Measurements from ENCODE around the gene S100G.

DNA sequence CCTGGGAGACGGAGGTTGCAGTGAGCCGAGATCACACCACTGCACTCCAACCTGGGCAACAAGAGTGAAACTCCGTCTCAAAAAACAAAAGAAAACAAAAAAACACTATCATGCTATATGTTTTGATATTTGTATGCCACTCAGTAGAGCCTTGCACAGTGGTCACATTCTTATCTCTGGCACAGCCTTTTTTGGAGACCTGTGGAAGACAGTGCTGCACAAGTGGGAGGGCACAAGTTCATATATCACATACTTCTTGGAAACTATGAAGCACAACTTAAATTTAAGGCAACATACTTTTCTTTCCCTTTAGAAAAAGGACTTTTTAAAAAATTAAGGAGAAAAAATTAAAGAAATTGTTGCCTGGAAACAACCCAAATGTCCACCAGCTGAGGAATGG lies 14.4 kb upstream of the S100G start:
- TF ChIP-seq, protein P1, sequence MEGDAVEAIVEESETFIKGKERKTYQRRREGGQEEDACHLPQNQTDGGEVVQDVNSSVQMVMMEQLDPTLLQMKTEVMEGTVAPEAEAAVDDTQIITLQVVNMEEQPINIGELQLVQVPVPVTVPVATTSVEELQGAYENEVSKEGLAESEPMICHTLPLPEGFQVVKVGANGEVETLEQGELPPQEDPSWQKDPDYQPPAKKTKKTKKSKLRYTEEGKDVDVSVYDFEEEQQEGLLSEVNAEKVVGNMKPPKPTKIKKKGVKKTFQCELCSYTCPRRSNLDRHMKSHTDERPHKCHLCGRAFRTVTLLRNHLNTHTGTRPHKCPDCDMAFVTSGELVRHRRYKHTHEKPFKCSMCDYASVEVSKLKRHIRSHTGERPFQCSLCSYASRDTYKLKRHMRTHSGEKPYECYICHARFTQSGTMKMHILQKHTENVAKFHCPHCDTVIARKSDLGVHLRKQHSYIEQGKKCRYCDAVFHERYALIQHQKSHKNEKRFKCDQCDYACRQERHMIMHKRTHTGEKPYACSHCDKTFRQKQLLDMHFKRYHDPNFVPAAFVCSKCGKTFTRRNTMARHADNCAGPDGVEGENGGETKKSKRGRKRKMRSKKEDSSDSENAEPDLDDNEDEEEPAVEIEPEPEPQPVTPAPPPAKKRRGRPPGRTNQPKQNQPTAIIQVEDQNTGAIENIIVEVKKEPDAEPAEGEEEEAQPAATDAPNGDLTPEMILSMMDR (IDR thresholded peaks at IDR 0.05) = no peak
- TF ChIP-seq POLR2AphosphoS5 (IDR thresholded peaks at IDR 0.05) = no peak

All from stomach (tissue), 4 donors.